Mesendoderm (in vitro differentiated cells): Measurements from ENCODE around the gene PTH1R.
A peak's percentile ranks its signal among the peaks of the same experiment; 100 is the strongest.

Experiments used
- DNase-seq: peaks from one replicate; pipeline ENCODE4 v3.0.0; 2013
- H2AK5ac ChIP-seq: 2 replicates; pipeline ENCODE4 v1.6.1; 2013; ENCODE audit warnings: low read length, inconsistent platforms
- H2BK120ac ChIP-seq: 2 replicates; pipeline ENCODE4 v1.6.1; 2013; ENCODE audit warnings: low read depth, mild to moderate bottlenecking, low read length, moderate library complexity, mixed read lengths
- H2BK15ac ChIP-seq: replicated peaks from 2 replicates; pipeline ENCODE4 v1.6.1; 2013; ENCODE audit warnings: low read depth, mild to moderate bottlenecking, moderate library complexity
- H2BK5ac ChIP-seq: 2 replicates; pipeline ENCODE4 v1.6.1; 2013; ENCODE audit warnings: low read length, inconsistent platforms
- H3K18ac ChIP-seq: 2 replicates; pipeline ENCODE4 v1.6.1; 2013; ENCODE audit warnings: mild to moderate bottlenecking, low read length, mixed read lengths
- H3K23ac ChIP-seq: one replicate; pipeline ENCODE4 v1.6.1; 2013; ENCODE audit warnings: low read length
- H3K27ac ChIP-seq: 2 replicates; pipeline ENCODE4 v1.5.1; 2013; ENCODE audit warnings: low read depth, mild to moderate bottlenecking, inconsistent platforms, low read length, moderate library complexity
- H3K27me3 ChIP-seq: 2 replicates; pipeline ENCODE4 v1.6.1; 2013; ENCODE audit warnings: low read length, control low read depth, mild to moderate bottlenecking, inconsistent platforms; ENCODE audit not compliant: insufficient read depth, poor library complexity
- H3K36me3 ChIP-seq: 2 replicates; pipeline ENCODE4 v1.6.1; 2013; ENCODE audit warnings: low read length, inconsistent platforms; ENCODE audit not compliant: control insufficient read depth, insufficient read depth
- H3K4ac ChIP-seq: one replicate; pipeline ENCODE4 v1.6.1; 2013; ENCODE audit warnings: low read depth, mild to moderate bottlenecking, low read length, moderate library complexity
- H3K4me1 ChIP-seq: 2 replicates; pipeline ENCODE4 v1.6.1; 2013; ENCODE audit warnings: low read depth, low read length, inconsistent platforms; ENCODE audit not compliant: control insufficient read depth
- H3K4me2 ChIP-seq: 2 replicates; pipeline ENCODE4 v1.6.1; 2013; ENCODE audit warnings: low read length
- H3K4me3 ChIP-seq: 2 replicates; pipeline ENCODE4 v1.5.1; 2013; ENCODE audit warnings: mild to moderate bottlenecking, low read length
- H3K56ac ChIP-seq: one replicate; pipeline ENCODE4 v1.6.1; 2013; ENCODE audit warnings: low read length
- H3K79me1 ChIP-seq: 2 replicates; pipeline ENCODE4 v1.6.1; 2013; ENCODE audit warnings: low read length, inconsistent platforms
- H3K79me2 ChIP-seq: 2 replicates; pipeline ENCODE4 v1.6.1; 2013; ENCODE audit warnings: mild to moderate bottlenecking, low read length; ENCODE audit not compliant: control insufficient read depth, insufficient read depth
- H3K9ac ChIP-seq: 2 replicates; pipeline ENCODE4 v1.6.1; 2013; ENCODE audit warnings: low read length, inconsistent platforms
- H4K5ac ChIP-seq: one replicate; pipeline ENCODE4 v1.6.1; 2013; ENCODE audit warnings: low read length
- H4K8ac ChIP-seq: one replicate; pipeline ENCODE4 v1.6.1; 2013; ENCODE audit warnings: low read depth, mild to moderate bottlenecking, control low read depth, low read length, moderate library complexity
- WGBS: extraction: QIAGEN DNeasy Blood & Tissue Kit; methylation state at CpG from one replicate; pipeline ENCODE4 v1.1.7; 2013; ENCODE audit warnings: low lambda C conversion rate, missing lambda C conversion rate; ENCODE audit not compliant: insufficient coverage; ENCODE audit errors: extremely low coverage; 5-methylcytosine and 5-hydroxymethylcytosine counted together

PTH1R gene

DNA sequence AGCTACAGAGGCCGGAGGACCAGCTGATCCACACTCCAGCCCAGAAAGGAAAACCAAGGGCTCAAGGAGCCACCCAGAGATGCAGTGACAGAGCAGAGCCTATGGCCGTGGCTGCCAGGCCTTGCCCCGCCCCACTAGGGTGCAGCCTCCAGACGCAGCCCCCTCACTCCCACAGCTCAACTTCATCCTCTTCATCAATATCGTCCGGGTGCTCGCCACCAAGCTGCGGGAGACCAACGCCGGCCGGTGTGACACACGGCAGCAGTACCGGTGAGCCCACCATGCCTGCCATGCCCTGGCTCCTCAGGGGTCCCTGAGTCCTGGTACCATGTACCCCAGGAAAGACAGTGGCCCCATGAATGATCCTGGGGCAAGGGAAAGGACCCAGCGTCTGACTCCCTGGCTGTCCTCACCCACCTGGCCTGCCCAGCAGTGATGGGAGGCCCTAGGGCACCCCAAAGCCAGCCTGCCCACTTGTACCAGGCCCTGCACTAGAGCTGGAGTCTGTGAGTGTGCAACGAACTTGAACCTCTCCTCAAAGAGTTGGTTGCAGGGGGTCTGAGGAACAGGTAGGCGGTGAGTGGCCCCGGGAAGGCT is 24.2 kb downstream of the PTH1R start:
- Histone ChIP-seq H3K56ac (no peak overlapping the region), H3K79me2 (no peaks in the 10 kb centered on the region), H3K4me1 (no peaks in the 10 kb centered on the region), H4K5ac (no peak overlapping the region), H2BK15ac (no peak overlapping the region), H2BK120ac (no peak overlapping the region), H3K27me3 (no peaks in the 10 kb centered on the region), H3K9ac (no peak overlapping the region), H3K4ac (no peak overlapping the region), H3K36me3 (no peaks in the 10 kb centered on the region), H3K27ac (no peak overlapping the region), H3K18ac (no peak overlapping the region), H2BK5ac (no peak overlapping the region), H4K8ac (no peak overlapping the region), H3K79me1 (no peaks in the 10 kb centered on the region), H3K4me2 (no peak overlapping the region), H3K23ac (no peak overlapping the region), H3K4me3 (no peak overlapping the region), H2AK5ac (no peak overlapping the region)
- no CpG with 5 or more reads among the region's 17 CpGs for WGBS
- no peak for DNase-seq

DNA sequence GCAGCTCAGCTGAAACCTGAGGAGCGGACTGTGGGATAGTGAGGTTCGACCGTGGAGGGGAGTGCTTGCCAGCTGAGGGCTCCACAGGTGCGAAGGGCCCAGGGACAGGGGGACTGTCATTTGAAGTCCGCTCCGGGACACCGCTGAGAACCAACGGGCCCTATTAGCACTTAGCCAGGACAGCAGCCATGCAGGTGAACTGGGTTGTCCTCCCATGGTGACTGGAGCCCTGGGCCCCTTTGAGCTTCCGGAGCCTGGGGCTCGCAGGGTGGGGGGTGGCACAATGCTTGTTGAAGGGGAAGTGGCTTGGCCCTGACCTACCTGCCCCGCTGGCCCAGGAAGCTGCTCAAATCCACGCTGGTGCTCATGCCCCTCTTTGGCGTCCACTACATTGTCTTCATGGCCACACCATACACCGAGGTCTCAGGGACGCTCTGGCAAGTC is 24.7 kb downstream of the PTH1R start:
- Histone ChIP-seq H3K56ac (no peak overlapping the region), H2BK15ac (no peak overlapping the region), H3K4me3 (no peak overlapping the region), H2BK120ac (no peak overlapping the region), H3K27me3 (no peaks in the 10 kb centered on the region), H2AK5ac (no peak overlapping the region), H3K9ac (no peak overlapping the region), H3K4ac (no peak overlapping the region), H3K23ac (no peak overlapping the region), H3K4me2 (no peak overlapping the region), H3K27ac (no peak overlapping the region), H4K8ac (no peak overlapping the region), H4K5ac (no peak overlapping the region), H2BK5ac (no peak overlapping the region), H3K4me1 (no peaks in the 10 kb centered on the region), H3K18ac (no peak overlapping the region), H3K36me3 (no peaks in the 10 kb centered on the region), H3K79me1 (no peaks in the 10 kb centered on the region), H3K79me2 (no peaks in the 10 kb centered on the region)
- DNase-seq = no peak
- no CpG with 5 or more reads among the region's 15 CpGs for WGBS

DNA sequence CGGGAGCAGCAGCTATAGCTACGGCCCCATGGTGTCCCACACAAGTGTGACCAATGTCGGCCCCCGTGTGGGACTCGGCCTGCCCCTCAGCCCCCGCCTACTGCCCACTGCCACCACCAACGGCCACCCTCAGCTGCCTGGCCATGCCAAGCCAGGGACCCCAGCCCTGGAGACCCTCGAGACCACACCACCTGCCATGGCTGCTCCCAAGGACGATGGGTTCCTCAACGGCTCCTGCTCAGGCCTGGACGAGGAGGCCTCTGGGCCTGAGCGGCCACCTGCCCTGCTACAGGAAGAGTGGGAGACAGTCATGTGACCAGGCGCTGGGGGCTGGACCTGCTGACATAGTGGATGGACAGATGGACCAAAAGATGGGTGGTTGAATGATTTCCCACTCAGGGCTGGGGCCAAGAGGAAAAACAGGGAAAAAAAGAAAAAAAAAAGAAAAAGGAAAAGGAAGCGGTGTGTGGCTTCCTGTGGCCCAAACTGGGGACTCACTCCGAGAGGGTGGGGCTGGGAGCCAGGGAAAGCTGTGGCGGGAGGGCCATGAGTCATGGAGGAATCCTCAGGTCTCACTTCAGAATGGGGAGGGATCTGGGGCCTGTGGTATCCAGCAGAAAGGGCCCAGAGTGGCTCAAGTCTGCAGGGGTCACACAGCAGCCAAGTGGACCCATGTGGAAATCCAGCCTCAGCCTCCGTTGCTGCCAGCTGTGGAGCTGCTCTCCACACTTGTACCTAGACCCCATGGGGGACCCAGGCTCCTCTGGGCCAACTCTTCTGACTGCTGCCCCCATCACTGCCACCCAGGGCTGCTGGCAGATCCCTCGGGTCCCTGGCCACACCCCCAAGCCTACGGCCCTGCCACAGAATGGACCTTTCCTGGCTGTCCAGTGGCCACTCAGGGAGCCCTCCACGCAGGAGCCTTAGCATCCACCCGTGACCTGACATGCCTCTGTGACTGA is 26.1 kb downstream of the PTH1R start:
- H2BK15ac ChIP-seq = no peak overlapping the region
- H3K4me2 ChIP-seq = no peak overlapping the region
- no peak overlapping the region for H2AK5ac ChIP-seq
- H4K8ac ChIP-seq = no peak overlapping the region
- H3K79me2 ChIP-seq = no peaks in the 10 kb centered on the region
- H3K56ac ChIP-seq = no peak overlapping the region
- no peak overlapping the region for H3K18ac ChIP-seq
- DNase-seq = peak; percentile 65
- no peak overlapping the region for H4K5ac ChIP-seq
- H3K23ac ChIP-seq = no peak overlapping the region
- no peaks in the 10 kb centered on the region for H3K79me1 ChIP-seq
- no peaks in the 10 kb centered on the region for H3K36me3 ChIP-seq
- no peak overlapping the region for H3K4ac ChIP-seq
- H3K9ac ChIP-seq = no peak overlapping the region
- WGBS = no CpG with 5 or more reads among the region's 21 CpGs
- H2BK5ac ChIP-seq = no peak overlapping the region
- H3K4me1 ChIP-seq = no peaks in the 10 kb centered on the region
- H3K4me3 ChIP-seq = no peak overlapping the region
- no peak overlapping the region for H2BK120ac ChIP-seq
- no peaks in the 10 kb centered on the region for H3K27me3 ChIP-seq
- H3K27ac ChIP-seq = no peak overlapping the region

DNA sequence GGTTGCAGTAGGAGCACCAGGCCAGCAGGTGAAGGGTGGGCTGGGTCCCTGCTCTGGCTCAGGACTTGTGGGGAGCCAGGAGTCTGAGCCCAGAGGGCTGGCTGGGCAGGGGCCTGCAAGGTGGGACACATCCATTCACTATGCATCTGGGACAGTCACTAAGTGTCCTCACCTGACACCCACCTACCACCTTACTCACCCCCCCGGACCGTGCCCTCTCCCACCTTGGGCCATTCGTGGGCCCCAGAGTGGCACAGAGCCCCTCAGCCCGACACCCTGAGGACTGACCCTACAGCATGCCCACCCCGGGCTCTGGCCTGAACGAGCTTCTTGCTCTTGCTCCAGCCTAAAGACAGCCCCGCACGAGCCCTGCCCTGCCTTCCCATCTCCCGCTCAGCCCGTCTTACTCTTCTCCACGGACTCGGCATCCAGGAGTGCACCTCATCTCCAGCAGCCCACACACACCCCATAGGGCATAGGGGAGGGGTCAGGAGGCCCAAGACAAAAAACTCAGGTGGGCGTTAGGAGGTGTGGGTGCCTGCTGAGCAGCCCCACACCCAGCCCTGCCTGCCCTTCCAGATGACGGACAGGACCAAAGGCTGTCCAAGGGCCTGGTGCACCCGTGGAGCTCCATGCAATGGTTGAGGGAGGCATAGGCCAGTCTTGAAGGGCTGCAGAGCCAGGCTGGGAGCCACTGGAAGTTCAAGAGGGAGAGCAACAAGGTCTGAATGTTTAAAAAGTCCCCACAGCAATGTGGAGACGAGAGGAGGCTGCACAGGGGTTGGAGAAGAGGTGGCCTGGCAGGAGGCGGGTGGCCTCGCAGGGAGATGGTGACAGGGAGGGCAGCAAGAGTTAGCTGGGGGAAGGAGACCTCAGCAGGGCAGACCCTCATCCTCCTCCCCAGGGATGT is 27.0 kb downstream of the PTH1R start:
- no peak overlapping the region for H4K8ac ChIP-seq
- H3K27ac ChIP-seq = no peak overlapping the region
- no peak overlapping the region for H2BK5ac ChIP-seq
- H3K79me2 ChIP-seq = no peaks in the 10 kb centered on the region
- no peak overlapping the region for H3K9ac ChIP-seq
- no peak overlapping the region for H2AK5ac ChIP-seq
- H3K4ac ChIP-seq = no peak overlapping the region
- DNase-seq = no peak
- H3K27me3 ChIP-seq = no peaks in the 10 kb centered on the region
- no peak overlapping the region for H2BK120ac ChIP-seq
- no peak overlapping the region for H3K4me2 ChIP-seq
- WGBS = no CpG with 5 or more reads among the region's 18 CpGs
- no peaks in the 10 kb centered on the region for H3K4me1 ChIP-seq
- H2BK15ac ChIP-seq = no peak overlapping the region
- H3K36me3 ChIP-seq = no peaks in the 10 kb centered on the region
- no peak overlapping the region for H3K4me3 ChIP-seq
- H3K23ac ChIP-seq = peak overlapping the region; percentile 89
- peak overlapping the region; percentile 7 for H3K56ac ChIP-seq
- H3K18ac ChIP-seq = no peak overlapping the region
- H3K79me1 ChIP-seq = no peaks in the 10 kb centered on the region
- no peak overlapping the region for H4K5ac ChIP-seq

DNA sequence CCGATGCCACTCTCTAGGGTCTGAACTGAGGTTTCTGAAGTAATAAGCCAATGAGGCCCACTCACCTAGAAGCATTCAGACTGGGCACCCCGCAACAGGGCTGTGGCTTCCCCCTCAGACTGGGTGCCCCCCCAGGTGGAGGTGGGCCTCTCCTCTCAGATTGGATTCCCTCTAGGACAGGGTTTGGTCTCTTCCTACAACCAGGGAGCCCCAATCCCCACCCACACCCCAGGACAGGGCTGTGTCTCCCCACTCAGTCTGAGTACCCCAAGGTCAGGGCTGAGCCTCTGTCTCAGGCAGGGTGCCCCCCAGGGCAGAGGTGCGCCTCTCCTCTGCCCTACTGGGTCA is 27.7 kb downstream of the PTH1R start:
- H3K18ac ChIP-seq = no peak overlapping the region
- no CpG with 5 or more reads among the region's 3 CpGs for WGBS
- no peak overlapping the region for H3K27ac ChIP-seq
- H4K8ac ChIP-seq = no peak overlapping the region
- H3K56ac ChIP-seq = no peak overlapping the region
- no peak overlapping the region for H3K23ac ChIP-seq
- H2AK5ac ChIP-seq = no peak overlapping the region
- H2BK15ac ChIP-seq = no peak overlapping the region
- H3K79me2 ChIP-seq = no peaks in the 10 kb centered on the region
- no peak overlapping the region for H3K4me3 ChIP-seq
- H3K4ac ChIP-seq = no peak overlapping the region
- H3K4me1 ChIP-seq = no peaks in the 10 kb centered on the region
- no peak for DNase-seq
- H2BK5ac ChIP-seq = no peak overlapping the region
- H2BK120ac ChIP-seq = no peak overlapping the region
- H3K4me2 ChIP-seq = no peak overlapping the region
- no peaks in the 10 kb centered on the region for H3K27me3 ChIP-seq
- H3K79me1 ChIP-seq = no peaks in the 10 kb centered on the region
- H4K5ac ChIP-seq = no peak overlapping the region
- H3K9ac ChIP-seq = no peak overlapping the region
- no peaks in the 10 kb centered on the region for H3K36me3 ChIP-seq
